NCI-H1092 treated with DMSO at 0.1 percent for 48 hours (cell line): ENCODE results near the gene SLC25A22.

Experiments used
- DNase-seq: peaks from one replicate; lab custom pipeline; 2025; lab: John Stamatoyannopoulos, UW

Gene SLC25A22

GRCh38 chr11:771617-772204, 26.4 kb downstream of the SLC25A22 start:
- DNase-seq = no peak

DNA sequence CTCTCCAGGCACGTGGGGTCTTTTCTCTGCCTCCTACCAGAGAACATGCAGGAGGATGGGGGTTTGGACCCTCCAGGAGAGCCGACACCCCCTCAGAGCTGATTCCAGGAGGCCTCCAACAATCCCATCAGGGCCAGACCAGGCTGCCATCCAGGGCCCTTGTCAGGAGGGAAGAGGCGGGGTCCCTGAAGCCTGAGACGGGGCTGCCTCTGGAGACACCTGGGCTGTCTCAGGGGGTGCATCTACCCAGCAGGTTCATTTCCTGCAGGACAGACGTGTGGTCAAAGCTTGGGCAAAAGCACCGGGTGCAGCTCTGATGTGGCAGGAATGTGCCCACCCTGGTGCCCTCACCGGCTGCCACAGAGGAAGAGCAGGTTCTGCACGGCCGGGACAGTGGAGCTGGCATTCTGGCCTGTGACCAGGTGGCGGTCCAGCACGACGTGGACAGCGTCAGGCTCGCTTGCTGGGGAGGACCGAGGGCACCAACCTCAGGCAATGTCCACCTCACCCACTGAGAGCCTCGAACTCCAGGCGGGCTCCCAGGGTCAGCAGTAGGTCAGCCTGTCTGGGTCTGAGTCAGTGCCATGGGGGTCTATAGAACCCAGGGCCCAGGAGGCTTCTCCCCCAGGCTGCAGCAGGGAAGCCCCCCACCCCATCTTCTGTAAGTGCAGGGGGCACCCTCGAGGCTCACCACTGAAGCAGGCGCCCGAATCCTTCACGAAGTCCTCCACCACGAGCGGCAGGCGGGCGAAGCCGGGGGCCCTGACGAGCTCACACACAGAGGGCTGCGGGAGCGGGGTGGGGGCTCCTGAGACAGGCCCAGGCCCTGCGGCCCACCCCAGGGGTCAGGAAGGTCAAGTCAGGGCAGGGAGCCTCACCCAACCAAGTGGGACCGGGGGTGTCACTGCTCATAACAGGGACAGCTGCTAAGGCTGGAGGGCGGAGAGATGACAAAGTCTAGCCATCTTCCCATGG, 27.2 kb downstream of the SLC25A22 start:
- no peak for DNase-seq

DNA sequence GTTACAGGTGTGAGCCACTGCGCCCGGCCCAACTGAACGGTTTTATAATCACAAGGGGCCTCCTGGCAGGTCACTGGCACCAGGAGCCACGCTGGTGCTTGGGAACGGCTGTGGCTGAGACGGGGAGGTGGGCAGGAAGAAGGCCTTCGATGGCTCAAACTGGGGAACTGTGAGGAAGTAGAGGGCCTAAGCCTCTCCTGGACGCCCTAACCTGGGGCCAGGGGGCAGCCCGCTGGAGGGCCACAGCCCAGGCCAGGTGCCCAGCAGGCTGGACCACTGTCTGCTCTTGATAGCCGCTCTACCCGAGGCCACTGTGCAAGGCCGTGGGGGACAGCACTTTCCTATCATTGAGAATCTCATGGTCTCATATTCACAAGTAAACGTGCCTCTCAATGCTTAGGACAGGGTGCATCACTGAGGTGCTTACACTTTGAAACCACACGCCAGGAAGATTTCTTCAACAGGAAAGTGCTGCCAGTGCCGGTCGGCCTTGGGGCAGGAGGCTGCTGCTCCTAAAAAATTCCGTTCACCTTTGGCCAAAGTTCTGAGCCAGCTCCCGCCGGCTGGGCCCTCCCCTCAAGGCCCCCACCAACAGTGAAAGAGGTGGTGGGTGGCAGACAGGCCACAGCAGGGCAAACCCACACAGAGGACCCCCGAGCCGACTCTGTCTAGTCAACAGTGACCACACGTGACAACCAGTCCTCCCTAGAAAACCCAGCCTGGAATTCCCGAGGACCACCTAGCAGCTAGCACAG, 28.0 kb downstream of the SLC25A22 start:
- DNase-seq = no peak

DNA sequence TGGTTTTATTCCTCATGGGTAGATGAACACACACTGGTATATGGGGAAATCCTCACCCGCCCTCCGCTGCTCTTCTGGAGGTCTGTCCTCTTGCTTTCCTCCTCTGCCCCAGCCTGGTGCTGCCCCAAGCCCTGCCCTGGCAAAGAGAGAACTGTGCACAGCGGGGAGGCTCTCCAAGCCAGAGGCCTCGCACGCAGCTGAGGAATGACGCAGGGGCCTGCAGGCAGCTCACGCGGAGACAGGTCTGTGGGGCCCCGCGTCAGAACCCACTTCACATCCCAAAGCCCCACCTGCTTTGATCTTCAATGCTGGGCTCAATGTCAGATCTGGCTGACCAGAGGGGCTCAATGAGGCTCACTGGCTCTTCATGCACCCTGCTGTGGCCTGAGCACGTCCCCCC, 30.8 kb downstream of the SLC25A22 start:
- DNase-seq = no peak

DNA sequence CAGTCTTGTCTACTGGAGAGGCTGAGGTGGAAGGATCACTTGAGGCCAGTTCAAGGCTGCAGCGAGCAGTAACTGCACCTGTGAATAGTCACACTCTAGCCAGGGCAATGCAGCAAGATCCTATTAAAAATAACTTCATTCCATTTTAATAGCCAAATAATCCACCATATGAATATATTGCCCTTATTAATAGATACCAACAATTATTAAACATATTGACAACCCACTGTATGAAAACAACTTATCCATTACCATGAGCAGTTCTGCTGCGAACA, 31.2 kb downstream of the SLC25A22 start:
- DNase-seq = no peak

- DNase-seq = no peak
Observed at GRCh38 chr11:766106-766935, 31.8 kb downstream of the SLC25A22 start.

GRCh38 chr11:765802-766091, 32.3 kb downstream of the SLC25A22 start:
- DNase-seq = no peak

DNA sequence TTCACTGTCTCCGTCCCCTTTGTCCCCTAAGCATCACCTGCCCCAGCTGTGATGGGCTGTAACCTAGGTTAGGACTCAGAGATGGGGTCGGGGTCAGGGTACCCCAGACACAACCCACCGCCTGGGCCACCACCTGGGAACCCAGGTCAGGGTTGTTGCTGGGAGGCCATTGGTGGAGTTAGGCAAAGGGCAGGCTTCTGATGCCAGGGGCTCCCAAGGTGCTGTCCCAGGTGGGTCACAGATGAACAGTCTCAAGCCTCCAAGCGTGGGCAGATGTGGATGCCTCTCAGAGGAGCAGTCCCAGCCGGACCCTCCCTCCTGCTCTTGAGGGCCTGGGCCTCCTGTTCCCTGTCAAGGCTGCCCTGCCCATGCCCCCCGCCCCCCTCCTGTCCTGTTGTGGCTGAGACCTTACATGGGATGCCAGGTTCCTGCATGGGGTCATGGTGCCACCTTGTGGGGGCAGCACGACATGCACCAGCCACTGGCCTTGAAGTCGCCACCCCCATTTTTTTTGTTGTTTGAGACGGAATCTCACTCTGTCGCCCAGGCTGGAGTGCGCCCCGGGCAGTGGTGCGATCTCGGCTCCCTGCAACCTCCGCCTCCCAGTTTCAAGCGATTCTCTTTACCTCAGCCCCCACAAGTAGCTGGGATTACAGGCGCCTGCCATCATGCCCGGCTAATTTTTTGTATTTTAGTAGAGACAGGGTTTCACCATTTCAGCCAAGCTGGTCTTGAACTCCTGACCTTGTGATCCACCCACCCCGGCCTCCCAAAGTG, 32.9 kb downstream of the SLC25A22 start:
- DNase-seq = no peak

GRCh38 chr11:764322-765024, 33.6 kb downstream of the SLC25A22 start:
- DNase-seq = no peak

DNA sequence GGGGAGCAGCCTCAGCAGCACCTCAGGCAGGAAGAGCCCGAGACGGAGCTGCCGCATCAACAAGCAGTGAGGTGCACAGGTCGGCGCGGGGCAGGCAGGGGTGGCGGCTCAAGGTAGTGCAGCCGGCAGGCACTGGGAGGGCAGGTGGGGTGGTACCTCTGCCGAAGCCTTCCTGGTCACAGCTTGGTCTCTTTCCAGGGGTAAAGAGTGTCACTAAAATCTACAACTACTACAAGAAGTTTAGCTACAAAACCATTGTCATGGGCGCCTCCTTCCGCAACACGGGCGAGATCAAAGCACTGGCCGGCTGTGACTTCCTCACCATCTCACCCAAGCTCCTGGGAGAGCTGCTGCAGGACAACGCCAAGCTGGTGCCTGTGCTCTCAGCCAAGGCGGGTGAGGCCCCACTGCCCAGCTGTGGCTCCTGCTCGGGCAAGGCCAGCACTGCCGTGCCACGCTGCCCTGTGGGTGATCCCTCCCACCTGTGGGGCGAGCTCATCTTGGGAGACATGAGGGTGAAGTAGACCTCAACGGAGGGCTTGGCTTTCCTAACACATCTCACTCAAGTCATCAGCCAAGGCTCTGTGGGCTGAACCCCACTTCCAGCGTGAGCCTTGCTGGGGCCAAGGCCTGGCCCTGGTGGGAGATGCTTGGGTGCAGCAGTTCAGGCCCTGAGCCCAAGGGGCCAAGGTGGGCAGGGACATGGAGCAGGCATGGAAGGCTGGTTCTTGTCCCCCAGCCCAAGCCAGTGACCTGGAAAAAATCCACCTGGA, 34.3 kb downstream of the SLC25A22 start:
- no peak for DNase-seq

DNA sequence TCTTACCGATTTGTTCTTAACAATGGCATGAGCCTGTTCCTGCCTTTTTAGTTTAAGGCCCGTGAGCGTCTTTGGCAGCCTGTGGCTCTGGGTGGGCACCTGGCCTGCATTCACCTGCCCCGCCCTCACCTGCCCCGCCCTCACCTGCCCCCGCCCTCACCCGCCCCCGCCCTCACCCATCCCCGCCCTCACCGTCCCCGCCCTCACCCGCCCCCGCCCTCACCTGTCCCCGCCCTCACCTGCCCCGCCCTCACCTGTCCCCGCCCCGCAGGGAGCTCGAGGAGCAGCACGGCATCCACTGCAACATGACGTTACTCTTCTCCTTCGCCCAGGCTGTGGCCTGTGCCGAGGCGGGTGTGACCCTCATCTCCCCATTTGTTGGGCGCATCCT, 35.0 kb downstream of the SLC25A22 start:
- no peak for DNase-seq

GRCh38 chr11:762421-763072, 35.5 kb downstream of the SLC25A22 start:
- DNase-seq = no peak

- DNase-seq = no peak
Observed at GRCh38 chr11:761526-762108, 36.5 kb downstream of the SLC25A22 start.

DNA sequence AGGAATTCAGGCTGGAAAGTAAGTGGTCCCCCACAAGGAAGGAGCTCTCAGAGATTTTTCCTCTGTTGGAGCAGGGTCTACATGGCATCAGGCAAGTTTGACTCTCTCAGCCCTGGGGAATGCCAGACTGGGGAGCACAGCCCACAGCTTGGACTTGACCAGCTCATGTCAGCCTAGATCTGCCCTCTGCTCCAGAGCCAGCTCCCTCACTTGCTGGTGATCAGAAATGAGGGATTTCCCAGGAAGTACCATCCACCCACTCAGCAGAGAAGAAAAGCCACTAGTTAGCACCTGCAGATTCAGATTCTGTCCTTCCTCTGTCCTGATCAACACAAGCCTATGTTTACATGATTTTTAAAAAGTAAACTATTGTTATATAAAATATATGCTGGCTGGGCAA, 37.8 kb downstream of the SLC25A22 start:
- no peak for DNase-seq

- DNase-seq = no peak
Observed at GRCh38 chr11:749731-750130, 48.4 kb downstream of the SLC25A22 start.

DNA sequence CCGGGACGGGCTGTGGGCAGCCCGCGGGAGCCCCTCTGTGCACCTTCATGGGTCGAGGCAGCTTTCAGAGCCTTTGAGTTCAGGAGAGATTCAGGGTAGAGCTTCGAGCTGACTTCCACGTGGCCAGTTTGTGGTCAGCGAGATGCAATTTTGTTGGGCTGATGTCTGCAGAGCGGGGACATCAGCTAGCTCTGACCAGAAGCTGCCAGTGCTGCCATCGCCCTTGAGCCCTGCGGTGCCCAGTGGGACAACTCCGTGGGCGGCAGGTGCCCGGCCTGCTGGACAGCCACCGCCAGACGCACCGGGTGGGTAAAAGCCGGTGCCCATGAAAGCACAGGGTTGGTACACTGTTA, 50.1 kb downstream of the SLC25A22 start:
- DNase-seq = no peak

DNA sequence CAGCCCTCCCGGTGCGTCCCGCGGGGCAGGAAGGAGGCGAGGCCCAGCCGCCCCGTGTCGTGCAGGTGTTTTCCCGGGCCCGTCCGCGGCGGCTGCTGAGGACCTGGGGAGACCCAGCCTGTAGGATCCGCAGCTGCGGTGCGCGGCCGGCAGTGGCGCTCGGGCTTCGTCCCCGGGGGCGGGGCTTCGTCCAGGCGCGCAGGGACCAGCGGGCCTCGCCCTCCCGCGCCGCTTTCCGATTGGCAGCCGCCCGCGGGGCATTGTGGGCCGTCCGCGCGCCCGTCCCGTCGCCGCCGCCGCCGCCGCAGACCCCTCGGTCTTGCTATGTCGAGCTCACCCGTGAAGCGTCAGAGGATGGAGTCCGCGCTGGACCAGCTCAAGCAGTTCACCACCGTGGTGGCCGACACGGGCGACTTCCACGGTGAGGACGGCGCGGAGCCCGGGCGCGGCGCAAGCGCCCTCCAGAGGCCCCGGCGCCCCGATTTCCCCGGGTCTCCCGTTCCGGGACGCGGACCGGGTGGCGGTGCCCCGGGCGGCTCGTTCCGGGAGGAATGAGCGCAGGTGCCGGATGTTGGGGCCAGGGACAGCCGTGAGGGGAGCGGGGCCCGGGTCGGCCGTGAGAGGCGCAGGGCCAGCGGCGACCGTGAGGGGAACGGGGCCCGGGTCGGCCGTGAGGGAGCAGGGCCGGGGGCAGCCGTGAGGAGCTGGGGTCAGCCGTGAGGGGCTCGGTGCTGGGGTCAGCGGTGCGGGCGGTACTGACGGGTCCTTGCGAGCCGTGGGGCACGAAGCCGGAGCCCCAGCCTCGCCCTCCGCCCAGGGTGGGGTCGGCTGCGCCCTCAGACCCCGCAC, 50.7 kb downstream of the SLC25A22 start, which contains the start of gene TALDO1:
Gene TALDO1 (plus strand): TSS at position 307 of the 849 bp plus-strand sequence. CDS start 18 bp downstream, at position 325.
- peak; percentile 93 for DNase-seq
